T-helper 22 cell (primary cell): ENCODE results near the gene HABP2.

ENCODE experiments used
- DNase-seq: peaks from one replicate; pipeline ENCODE4 v3.0.0-alpha.2; 2020; ENCODE audit warnings: low read depth

HABP2 gene

GRCh38 chr10:113527211-113527906, 25.5 kb upstream of the HABP2 start:
- DNase-seq, result no peak

GRCh38 chr10:113528876-113529275, 24.0 kb upstream of the HABP2 start:
- DNase-seq, result no peak

- no peak for DNase-seq
Observed at GRCh38 chr10:113529575-113529974, 23.3 kb upstream of the HABP2 start.

- no peak for DNase-seq
Observed at GRCh38 chr10:113530476-113530875, 22.4 kb upstream of the HABP2 start.

GRCh38 chr10:113532724-113533123, 20.1 kb upstream of the HABP2 start:
- no peak for DNase-seq

- no peak for DNase-seq
Observed at GRCh38 chr10:113533801-113534200, 19.1 kb upstream of the HABP2 start.

GRCh38 chr10:113534423-113534822, 18.4 kb upstream of the HABP2 start:
- no peak for DNase-seq

- DNase-seq, result no peak
Observed at GRCh38 chr10:113537672-113538071, 15.2 kb upstream of the HABP2 start.

- no peak for DNase-seq
Observed at GRCh38 chr10:113538151-113538550, 14.7 kb upstream of the HABP2 start.

GRCh38 chr10:113539789-113540188, 13.1 kb upstream of the HABP2 start:
- DNase-seq, result no peak

- DNase-seq, result no peak
Observed at GRCh38 chr10:113540845-113541548, 11.9 kb upstream of the HABP2 start.

- no peak for DNase-seq
Observed at GRCh38 chr10:113541549-113541927, 11.3 kb upstream of the HABP2 start.

GRCh38 chr10:113543107-113543955, 9.5 kb upstream of the HABP2 start:
- DNase-seq, result no peak

GRCh38 chr10:113544392-113544791, 8.5 kb upstream of the HABP2 start:
- DNase-seq, result no peak

GRCh38 chr10:113547426-113547825, 5.4 kb upstream of the HABP2 start:
- no peak for DNase-seq

- no peak for DNase-seq
Observed at GRCh38 chr10:113549856-113550255, 3.0 kb upstream of the HABP2 start.

GRCh38 chr10:113550365-113550764, 2.5 kb upstream of the HABP2 start:
- no peak for DNase-seq

GRCh38 chr10:113552014-113552413, 839 bp upstream of the HABP2 start:
- no peak for DNase-seq

GRCh38 chr10:113553149-113553548, 296 bp downstream of the HABP2 start:
- no peak for DNase-seq

GRCh38 chr10:113554214-113554613, 1.4 kb downstream of the HABP2 start:
- no peak for DNase-seq

- DNase-seq, result no peak
Observed at GRCh38 chr10:113555245-113555644, 2.4 kb downstream of the HABP2 start.

GRCh38 chr10:113555751-113556150, 2.9 kb downstream of the HABP2 start:
- no peak for DNase-seq

- no peak for DNase-seq
Observed at GRCh38 chr10:113557424-113557862, 4.6 kb downstream of the HABP2 start.
